Sciatic nerve (tissue), 2 donors: Measurements from ENCODE around the gene EDA. TPM values are rescaled to one million over a fixed set of nuclear protein-coding genes. Genes with fewer than 3 reads are reported as not detected.

Experiments used
- ATAC-seq: fragments of 200-7000 bp; cut with Tn5 transposase; one replicate; pipeline ENCODE4 v1.9.1; 2020; ENCODE audit warnings: mild to moderate bottlenecking, moderate library complexity
- DNase-seq: peaks from one replicate; pipeline ENCODE4 v3.0.0-alpha.2; 2020; ENCODE audit warnings: low spot score
- intact Hi-C: fragments of 100-400 bp; cut with DNase I; formaldehyde crosslinking; loops from one replicate; pipeline ENCODE4 v1.14.2; 2022
- total RNA-seq: library from RNA; stranded (reverse); fragmentation: NEBNext Ultra II Directional; extraction: Animal tissue kit (Norgen Biotek cat#: 25700); gene quantifications from one replicate; pipeline ENCODE4 v1.2.1, GENCODE V29; 2021
- donor health status: DM: no; HTN: no; CAD: no.
- donor health status: DM: no; HTN: no; CAD: no.

The EDA gene
- total RNA-seq, 1 donor from 2014 or later, result 9.2 TPM

DNA sequence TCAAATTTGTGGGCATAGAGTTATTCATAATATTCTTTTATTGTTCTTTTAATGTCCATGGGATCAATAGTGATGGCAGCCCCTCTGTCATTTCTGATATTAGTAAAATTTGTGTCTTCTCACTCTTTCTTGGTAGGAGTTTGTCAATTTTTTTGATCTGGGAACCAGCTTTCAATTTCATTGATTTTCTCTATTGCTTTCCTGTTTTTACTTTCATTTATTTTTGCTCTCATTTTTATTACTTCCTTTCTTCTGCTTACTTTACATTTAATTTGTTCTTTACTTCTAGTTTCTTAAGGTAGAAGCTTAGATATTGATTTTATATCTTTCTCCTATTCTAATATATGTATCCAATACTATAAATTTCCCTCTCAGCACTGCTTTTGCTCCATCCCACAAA is 393.1 kb downstream of the EDA start:
- intact Hi-C loops, result no loop called here
- ATAC-seq, result no peak
- no peak for DNase-seq

DNA sequence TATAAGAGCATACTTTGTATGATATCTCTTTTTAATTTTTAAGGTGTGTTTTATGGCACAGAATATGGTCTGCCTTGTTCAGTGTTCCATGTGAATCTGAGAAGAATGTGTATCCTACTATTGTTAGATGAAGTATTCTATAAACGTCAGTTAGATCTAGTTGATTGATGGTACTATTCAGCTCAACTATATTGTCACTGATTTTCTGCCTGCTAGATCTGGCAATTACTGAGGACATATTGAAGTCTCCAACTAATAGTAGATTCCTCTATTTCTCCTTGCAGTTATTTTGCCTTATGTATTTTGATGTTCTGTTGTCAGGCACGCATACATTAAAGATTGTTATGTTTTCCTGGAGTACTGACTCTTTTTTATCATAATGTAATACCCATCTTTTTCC is 394.1 kb downstream of the EDA start:
- ATAC-seq (no peak), DNase-seq (no peak)
- intact Hi-C loops, result no loop called here

DNA sequence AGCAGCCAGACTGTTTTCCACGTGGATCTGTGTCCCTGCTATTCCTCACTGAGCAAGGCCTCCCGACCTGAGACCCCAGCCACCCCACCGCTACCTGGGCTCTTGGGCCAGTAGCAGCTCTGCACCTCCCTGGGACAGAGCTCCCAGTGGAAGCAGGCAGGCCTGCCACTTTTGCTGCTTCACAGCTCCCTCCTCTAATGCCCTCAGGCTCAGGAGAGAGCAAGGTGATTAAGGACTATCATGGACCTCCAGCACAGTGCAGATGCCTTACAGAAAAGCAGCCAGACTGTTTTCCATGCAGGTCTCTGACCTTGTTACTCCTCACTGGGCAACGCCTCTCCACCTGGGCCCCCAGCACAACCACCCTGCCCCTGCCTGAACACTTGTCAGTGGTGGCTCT is 396.8 kb downstream of the EDA start:
- no peak for ATAC-seq

DNA sequence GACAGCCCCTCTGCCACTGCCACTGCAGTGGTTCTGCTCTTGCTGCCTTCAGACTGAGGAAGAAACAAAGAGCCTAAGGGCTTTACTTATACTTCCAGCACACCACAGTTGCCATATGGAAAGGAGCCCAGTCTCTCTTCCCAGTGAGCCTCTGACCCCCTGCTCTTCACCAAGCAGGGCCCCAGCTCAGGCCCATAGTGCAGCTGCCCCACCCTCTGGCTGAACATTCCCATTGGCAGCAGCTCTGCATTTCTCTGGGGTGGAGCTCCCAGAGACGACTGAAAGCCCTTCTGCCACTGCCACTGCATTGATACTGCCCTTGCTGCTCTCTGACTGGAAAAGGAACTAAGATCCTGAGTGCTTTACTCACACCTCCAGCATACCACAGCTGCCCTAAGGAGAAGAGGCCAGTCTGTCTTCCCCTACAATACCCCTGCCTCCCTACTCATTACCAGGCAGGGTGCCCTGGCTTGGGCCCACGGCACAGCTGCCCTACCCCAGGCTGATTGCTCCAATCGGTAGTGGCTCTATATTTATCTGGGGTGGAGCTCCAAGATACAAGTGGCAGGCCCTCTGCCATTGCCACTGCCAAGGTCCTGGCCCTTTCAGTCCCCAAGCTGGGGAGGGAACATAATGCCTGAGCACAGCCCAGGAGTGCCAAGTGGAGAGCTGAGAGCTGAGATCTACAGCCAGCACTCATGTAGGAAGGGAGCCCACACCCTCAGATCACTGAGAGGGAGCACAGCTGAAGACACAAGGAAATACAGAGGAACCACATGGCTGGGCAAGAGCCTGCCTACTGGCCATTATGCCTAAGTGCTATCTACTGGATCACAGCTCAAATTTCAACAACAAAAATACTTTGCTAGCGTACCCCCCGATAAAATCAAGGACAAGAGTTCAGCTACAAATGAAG is 397.8 kb downstream of the EDA start:
- intact Hi-C loops, result no loop called here
- ATAC-seq (peak; percentile 46), DNase-seq (no peak)

More for the DNA sequence above, 396.8 kb downstream of the EDA start:
- intact Hi-C loops, result no loop called here
- no peak for DNase-seq

DNA sequence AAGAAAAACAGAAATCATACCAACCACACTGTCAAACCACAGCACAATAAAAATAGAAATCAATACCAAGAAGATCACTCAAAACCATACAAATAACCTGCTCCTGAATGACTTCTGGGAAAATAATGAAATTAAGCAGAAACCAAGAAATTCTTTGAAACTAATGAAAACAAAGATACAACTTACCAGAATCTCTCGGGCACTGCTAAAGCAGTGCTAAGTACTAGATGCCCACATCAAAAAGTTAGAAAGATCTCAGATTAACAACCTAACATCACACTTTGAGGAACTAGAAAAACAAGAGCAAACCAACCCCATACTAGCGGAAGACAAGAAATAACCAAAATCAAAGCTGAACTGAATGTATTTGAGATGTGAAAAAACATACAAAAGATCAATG is 400.6 kb downstream of the EDA start:
- no peak for DNase-seq
- intact Hi-C loops, result no loop called here
- ATAC-seq, result no peak

DNA sequence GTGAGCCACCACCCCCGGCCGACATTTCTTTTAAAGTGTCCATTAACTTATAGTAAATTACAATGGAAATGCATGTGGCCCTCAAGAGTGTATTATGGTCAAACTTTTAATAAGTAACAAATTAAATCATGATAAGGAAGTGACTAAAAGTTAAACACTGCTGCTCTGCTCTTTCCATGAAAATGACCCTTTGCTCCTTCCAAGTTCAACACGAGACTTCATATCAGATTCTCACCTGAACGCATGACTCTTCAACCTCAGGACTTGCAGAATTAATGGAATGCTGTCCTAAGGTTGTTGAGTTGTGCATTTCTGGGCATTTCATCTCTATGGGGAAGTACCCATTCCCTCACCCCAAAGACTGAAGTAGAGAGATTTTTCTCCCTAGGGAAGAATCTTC is 406.7 kb downstream of the EDA start:
- intact Hi-C loops, result no loop called here
- DNase-seq (no peak), ATAC-seq (no peak)

DNA sequence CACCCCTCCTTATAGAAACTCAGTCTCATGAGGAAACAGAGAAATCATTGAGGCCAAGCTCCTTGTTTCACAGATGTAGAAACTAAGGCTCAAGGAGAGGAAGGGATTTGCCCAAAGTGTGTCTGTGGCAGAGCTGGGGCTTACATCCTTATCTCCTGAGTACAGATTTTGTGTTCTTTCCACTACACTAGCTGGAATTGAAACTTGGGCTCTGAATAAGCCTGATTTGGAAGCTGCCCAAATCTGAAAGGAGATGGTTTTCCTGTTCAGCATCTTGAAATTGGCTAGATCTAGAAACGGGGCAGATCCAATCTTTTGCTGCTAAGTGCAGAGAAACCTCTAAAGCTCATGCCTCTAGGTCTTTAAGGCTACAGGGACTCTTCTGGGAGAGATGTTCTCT is 409.6 kb downstream of the EDA start:
- ATAC-seq, result no peak
- DNase-seq, result no peak
- intact Hi-C loops, result no loop called here

DNA sequence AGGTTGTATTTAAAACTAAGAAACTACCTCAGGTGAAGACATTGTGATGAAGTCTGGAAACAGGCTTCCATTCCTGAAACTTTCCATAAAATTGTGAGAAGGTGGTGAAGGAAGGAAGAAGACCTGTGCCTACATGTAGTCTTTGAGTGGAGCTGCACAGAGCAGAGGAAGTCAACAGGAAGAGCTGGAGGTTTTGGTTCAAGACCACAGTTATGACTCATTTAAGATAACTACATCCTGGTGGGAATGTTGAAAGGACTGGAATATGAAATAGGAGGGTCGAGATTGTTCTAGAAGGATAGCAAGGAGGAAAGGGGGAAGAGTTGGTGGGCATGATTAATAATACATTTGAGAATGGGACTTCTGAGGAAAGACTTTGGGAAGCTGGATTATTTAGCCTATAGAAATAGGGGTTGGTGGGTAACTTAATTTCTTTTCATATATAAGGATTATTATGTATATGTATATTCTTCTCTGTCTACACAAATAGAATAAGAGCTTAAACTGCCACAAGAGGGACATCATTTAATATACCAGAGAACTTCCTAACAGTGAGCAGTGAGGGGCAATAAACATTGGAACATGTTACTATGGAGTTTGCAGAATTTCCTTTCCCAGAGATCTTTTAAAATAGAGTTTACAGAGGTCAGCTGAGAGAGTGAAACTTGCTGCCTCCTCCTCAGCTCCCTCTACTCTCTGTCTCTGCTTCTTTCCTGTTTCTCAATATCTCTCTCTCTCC is 410.4 kb downstream of the EDA start:
- no peak for DNase-seq
- no peak for ATAC-seq
- intact Hi-C loops, result no loop called here

DNA sequence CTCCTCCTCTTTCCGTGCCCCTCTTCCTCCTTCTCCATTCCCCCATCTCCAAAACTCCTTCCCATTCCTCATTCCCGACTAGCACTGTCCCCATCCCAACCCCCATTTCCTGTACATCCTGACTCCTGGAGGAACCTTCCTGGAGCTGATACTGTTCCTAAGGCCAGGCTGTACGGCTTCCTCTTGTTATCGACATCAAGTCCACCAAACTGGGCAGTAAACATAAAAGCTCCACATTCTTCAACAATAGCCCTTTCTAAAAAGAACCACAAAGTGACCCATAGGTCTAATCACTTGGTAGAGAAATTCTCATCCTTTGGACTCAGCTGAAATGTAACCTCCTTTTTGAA is 410.9 kb downstream of the EDA start:
- intact Hi-C loops, result no loop called here
- DNase-seq, result no peak
- no peak for ATAC-seq

DNA sequence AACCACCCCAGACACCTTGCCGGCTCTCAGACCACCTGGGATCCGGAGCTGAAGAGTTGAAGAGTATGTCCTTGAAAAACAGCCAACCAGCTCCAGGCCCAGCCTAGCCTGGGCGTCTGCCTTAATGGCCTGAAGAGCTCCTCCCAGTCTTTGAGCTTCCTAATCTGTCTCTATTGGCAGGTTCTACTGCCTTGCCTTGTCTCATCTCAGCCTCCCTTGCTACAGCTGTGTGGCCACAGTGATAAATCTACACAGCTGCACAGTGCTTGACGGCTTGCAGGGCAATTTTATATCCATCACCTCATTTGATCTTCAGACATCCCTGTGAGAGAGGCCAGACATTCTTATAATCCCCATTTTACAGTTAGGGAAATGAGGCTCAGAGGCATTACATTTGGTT is 413.9 kb downstream of the EDA start:
- no peak for ATAC-seq
- intact Hi-C loops, result loop anchor here (10.0 kb wide), 1 partner anchor 495 kb away; no protein-coding TSS in a partner anchor
- DNase-seq, result no peak

DNA sequence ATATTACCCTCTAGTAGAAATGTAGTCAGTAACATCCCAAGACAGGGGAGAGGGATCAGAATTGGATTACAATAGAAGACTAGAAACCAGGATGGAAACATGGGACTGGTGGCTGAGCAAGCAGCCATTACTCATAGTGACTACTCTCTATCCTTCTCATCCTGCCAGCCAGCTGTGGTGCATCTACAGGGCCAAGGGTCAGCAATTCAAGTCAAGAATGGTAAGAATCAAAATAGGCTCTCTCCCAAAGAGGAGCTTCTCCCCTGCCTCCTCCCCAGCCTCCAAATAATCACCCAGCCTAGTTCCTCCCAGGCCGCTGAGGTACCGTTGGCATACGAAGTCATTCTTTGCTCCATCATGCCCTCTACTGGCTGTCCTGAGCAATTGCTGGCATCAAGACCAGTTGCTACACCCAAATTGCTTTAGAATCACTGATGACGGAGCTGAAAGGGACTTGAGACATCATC is 414.4 kb downstream of the EDA start:
- intact Hi-C loops, result loop anchor here (10.0 kb wide), 1 partner anchor 496 kb away; no protein-coding TSS in a partner anchor
- ATAC-seq (peak; percentile 69), DNase-seq (no peak)

DNA sequence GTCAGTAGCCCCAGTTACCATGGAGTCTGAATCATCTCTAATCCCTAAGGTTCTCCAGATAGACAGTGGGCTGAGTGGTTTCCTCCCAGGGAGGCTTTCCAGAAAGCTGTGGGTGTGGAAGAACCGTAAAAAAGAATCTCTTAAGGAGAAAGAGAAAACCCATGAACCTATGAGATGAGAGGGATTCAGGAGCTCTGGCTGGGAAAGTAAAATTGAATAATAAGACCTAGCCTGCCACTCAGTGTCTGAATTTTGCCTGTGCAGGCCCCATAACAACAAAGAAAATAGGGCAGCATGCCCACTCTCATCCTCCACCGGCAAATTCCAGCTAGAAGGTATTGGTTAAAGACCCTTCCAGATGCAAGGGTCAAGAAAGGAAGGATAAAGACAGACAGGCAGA is 416.9 kb downstream of the EDA start:
- intact Hi-C loops, result loop anchor here (10.0 kb wide), 1 partner anchor 498 kb away; no protein-coding TSS in a partner anchor
- ATAC-seq (no peak), DNase-seq (no peak)

DNA sequence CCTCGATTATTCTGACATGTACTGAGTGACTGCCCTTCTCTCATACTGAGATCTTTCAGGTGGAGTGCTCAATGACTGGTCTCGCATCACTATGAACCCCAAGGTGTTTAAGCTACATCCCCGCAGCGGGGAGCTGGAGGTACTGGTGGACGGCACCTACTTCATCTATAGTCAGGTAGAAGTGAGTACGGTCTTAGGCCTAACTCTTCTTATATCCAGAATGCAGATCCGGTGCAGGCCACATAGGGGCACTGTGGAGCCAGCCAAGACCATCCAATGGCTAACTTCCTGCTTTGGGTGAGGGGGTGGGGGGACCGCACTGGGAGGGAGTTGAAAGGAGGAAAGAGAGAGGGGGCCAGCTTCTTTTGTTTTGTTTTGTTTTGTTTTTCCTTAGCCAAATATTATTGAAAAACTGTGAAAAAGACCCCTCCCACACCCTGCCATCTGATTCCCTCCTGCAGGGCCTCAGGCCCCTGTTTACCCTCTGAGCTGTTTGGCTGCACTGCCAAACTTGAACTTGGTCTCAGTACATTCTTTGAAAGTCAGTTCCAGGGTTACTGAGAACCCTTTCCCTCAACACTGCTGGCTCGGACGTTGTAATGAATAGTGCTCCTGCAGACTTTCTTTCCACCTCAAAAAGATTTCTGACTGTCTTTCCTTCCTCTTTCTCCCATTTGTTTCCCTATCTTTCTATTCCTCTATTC is 417.6 kb downstream of the EDA start:
- ATAC-seq, result peak; percentile 16
- DNase-seq, result no peak
- intact Hi-C loops, result loop anchor here (10.0 kb wide), 1 partner anchor 499 kb away; no protein-coding TSS in a partner anchor

DNA sequence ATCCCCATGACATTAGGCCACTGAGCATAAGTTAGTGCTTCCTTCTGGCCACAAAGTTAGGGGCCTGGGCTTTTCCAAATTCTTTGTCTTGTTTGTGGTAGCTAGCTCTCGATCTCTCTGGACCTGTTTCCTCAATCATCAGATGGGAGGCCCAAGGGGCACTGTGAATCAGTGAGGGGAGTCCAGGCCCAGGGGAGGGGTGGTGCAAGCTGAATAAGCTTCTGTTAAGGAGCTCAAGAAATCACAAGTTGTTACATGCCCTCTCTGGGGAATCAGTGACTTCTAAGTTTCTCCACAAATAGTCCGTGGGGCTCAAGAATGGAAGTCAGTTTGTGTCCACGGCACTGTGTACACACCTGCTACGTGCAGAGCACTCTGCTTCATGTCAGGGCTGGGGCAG is 418.7 kb downstream of the EDA start:
- intact Hi-C loops, result loop anchor here (10.0 kb wide), 1 partner anchor 500 kb away; no protein-coding TSS in a partner anchor
- DNase-seq (no peak), ATAC-seq (no peak)

DNA sequence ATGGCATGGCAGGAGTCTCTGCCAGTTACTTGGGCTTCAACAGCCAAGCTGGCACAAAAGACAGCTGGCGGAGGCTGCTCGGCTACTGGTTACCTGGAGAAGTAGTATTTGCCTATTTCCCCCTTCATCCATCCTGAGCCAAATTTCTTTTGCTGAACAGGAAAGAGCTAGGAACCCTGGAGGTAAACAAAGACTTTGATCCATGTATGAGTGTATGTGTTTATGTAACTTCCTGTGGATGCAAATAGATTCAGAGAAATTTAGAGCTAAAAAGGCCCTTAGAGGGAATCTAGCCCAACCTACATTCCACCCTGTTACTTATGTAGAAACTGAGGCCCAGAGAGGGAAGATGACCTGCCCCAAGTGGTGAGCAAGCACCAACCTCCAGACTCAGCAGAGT is 422.6 kb downstream of the EDA start:
- ATAC-seq (no peak), DNase-seq (no peak)
- intact Hi-C loops, result loop anchor here (10.0 kb wide), 1 partner anchor 504 kb away; no protein-coding TSS in a partner anchor

DNA sequence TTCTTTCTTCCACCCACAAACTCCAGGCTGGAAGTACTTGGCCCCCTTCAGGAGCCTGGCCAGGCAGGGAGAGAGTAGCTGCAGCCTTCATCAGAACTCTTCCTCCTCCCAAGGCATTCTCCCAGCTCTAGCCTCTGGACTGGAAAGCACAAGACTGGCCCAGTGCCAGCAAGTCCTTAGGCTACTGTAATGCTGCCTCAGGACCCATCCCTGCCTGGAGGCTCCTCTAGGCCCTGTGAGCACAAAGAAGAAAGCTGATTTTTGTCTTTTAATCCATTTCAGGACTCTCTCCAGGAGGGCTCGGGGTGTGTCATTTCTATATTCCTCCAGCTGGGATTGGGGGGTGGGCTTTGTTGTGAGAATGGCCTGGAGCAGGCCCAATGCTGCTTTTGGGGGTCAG is 423.0 kb downstream of the EDA start:
- intact Hi-C loops, result loop anchor here (10.0 kb wide), 1 partner anchor 504 kb away; no protein-coding TSS in a partner anchor
- DNase-seq (no peak), ATAC-seq (no peak)

DNA sequence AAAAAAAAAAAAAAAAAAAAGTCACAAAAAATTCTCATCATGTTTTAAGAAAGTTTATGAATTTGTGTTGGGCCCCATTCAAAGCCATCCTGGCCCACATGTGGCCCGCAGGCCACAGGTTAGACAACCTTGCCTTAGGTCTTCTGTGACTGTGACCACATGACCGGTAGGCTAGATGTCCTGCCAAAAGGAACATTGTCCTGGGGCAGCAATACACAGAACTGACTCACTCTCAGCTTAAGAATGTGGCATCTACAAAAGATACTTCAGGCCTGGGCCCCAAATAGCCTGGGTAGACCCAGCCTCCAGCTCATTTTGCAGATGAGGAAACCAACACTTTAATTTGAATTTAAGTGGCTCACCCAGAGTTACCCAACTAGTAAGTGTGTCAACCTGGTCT is 423.8 kb downstream of the EDA start:
- DNase-seq, result no peak
- no peak for ATAC-seq
- intact Hi-C loops, result loop anchor here (10.0 kb wide), 1 partner anchor 505 kb away; no protein-coding TSS in a partner anchor

DNA sequence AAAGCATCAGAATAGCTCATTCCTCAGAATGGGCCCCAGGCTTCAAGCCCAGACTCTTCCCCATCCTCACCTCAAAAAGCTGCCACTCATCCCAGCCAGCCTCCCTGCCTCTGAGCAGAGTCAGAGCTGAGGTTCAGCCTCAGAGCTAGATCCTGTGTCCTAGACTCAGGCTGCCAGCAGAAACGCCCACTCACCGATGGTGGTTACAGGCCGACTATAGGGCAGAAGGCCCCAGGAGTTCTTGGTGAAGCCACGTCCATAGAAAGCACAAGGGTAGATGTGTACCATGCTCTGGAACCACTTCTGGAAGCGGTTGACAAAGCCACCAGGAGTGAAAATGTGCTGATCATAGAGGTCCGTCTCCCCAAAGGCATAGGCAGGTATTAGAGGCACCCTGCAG is 426.1 kb downstream of the EDA start:
- intact Hi-C loops, result no loop called here
- DNase-seq (no peak), ATAC-seq (no peak)
